Neural progenitor cell (in vitro differentiated cells): ENCODE results near the gene OR8D2. TPM values are rescaled to one million over a fixed set of nuclear protein-coding genes. Genes with fewer than 3 reads are reported as not detected.

ENCODE experiments used
- DNase-seq: peaks from one replicate; pipeline ENCODE4 v3.0.0-alpha.2; 2016; ENCODE audit warnings: low spot score
- H2AFZ ChIP-seq: fragments of 200-600 bp; sonication (generic); replicated peaks from 2 replicates; pipeline ENCODE4 v1.6.1; 2016; ENCODE audit warnings: antibody characterized with exemption
- H3F3A ChIP-seq: fragments of 200-600 bp; sonication (generic); 2 replicates; pipeline ENCODE4 v1.6.1; 2016; ENCODE audit warnings: antibody characterized with exemption, low read depth
- H3K27ac ChIP-seq: fragments of 200-600 bp; sonication (generic); 2 replicates; pipeline ENCODE4 v1.5.1; 2016; ENCODE audit warnings: mild to moderate bottlenecking
- H3K27me3 ChIP-seq: fragments of 200-600 bp; sonication (generic); 2 replicates; pipeline ENCODE4 v1.6.1; 2016; ENCODE audit warnings: mild to moderate bottlenecking, moderate library complexity
- H3K36me3 ChIP-seq: fragments of 200-600 bp; sonication (generic); 2 replicates; pipeline ENCODE4 v1.5.1; 2016
- H3K4me1 ChIP-seq: fragments of 200-600 bp; sonication (generic); 2 replicates; pipeline ENCODE4 v1.6.1; 2016; ENCODE audit warnings: mixed run types
- H3K4me2 ChIP-seq: fragments of 200-600 bp; sonication (generic); 2 replicates; pipeline ENCODE4 v1.6.1; 2016
- H3K4me3 ChIP-seq: fragments of 200-600 bp; sonication (generic); 2 replicates; pipeline ENCODE4 v1.5.1; 2016
- H3K79me2 ChIP-seq: fragments of 200-600 bp; sonication (generic); 2 replicates; pipeline ENCODE4 v1.6.1; 2016; ENCODE audit warnings: low read depth
- H3K9ac ChIP-seq: fragments of 200-600 bp; sonication (generic); 2 replicates; pipeline ENCODE4 v1.6.1; 2016
- H3K9me3 ChIP-seq: fragments of 200-600 bp; sonication (generic); 2 replicates; pipeline ENCODE4 v1.5.1; 2016; ENCODE audit warnings: low read depth
- H4K20me1 ChIP-seq: fragments of 200-600 bp; sonication (generic); 2 replicates; pipeline ENCODE4 v1.6.1; 2016; ENCODE audit warnings: low read depth
- H3K27ac Mint-ChIP-seq: 3 replicates; pipeline ENCODE4 v1.8.0; 2021; ENCODE audit warnings: mixed read lengths
- H3K27me3 Mint-ChIP-seq: 2 replicates; pipeline ENCODE4 v1.8.0; 2022; ENCODE audit warnings: low read depth, mild to moderate bottlenecking, inconsistent platforms, moderate library complexity, mixed read lengths; ENCODE audit not compliant: insufficient read depth
- H3K36me3 Mint-ChIP-seq: 3 replicates; pipeline ENCODE4 v1.8.0; 2021; ENCODE audit warnings: mixed read lengths
- H3K4me1 Mint-ChIP-seq: 3 replicates; pipeline ENCODE4 v1.8.0; 2021; ENCODE audit warnings: mixed read lengths
- H3K4me3 Mint-ChIP-seq: 3 replicates; pipeline ENCODE4 v1.8.0; 2021; ENCODE audit warnings: mild to moderate bottlenecking, moderate library complexity, mixed read lengths
- H3K9me3 Mint-ChIP-seq: 3 replicates; pipeline ENCODE4 v1.8.0; 2020; ENCODE audit warnings: mixed read lengths
- CTCF ChIP-seq: fragments of 200-600 bp; sonication (generic); IDR thresholded peaks from 2 replicates; pipeline ENCODE4 v1.5.1; 2017; ENCODE audit warnings: antibody characterized with exemption, mild to moderate bottlenecking
- EZH2 ChIP-seq: fragments of 200-600 bp; sonication (generic); IDR thresholded peaks from 2 replicates; pipeline ENCODE4 v1.6.1; 2017; ENCODE audit warnings: antibody characterized with exemption, mild to moderate bottlenecking, moderate library complexity
- EZH2phosphoT487 ChIP-seq: fragments of 200-600 bp; sonication (generic); IDR thresholded peaks from 2 replicates; pipeline ENCODE4 v1.6.1; 2017; ENCODE audit warnings: antibody characterized with exemption
- total RNA-seq: library from RNA; depleted of rRNA; stranded (reverse); fragments of >200 nt; gene quantifications from 2 replicates; pipeline ENCODE4 v1.2.3, GENCODE V29; 2015; ENCODE audit warnings: low replicate concordance

OR8D2 gene
- total RNA-seq, 1 donor from 2014 or later: not detected

- no peak for TF ChIP-seq EZH2phosphoT487
- no peak for TF ChIP-seq CTCF
- H3F3A ChIP-seq: no peaks in the 10 kb centered on the region
- H3K4me1 ChIP-seq: no peaks in the 10 kb centered on the region
- no peaks in the 10 kb centered on the region for H3K36me3 ChIP-seq
- no peaks in the 10 kb centered on the region for H3K27me3 ChIP-seq
- no peak overlapping the region for H3K4me2 ChIP-seq
- H3K79me2 ChIP-seq: no peaks in the 10 kb centered on the region
- H3K4me3 ChIP-seq: no peak overlapping the region
- H3K9me3 ChIP-seq: no peaks in the 10 kb centered on the region
- no peak for DNase-seq
- Mint-ChIP-seq H3K4me1 (no peaks in the 10 kb centered on the region), H3K36me3 (no peaks in the 10 kb centered on the region), H3K27me3 (no peaks in the 10 kb centered on the region), H3K27ac (no peak overlapping the region), H3K4me3 (no peak overlapping the region), H3K9me3 (peaks cover 18% of the 10 kb centered on the region)
- no peaks in the 10 kb centered on the region for H4K20me1 ChIP-seq
- no peak overlapping the region for H3K27ac ChIP-seq
- H3K9ac ChIP-seq: no peak overlapping the region
- no peak overlapping the region for H2AFZ ChIP-seq
These were observed 34.2 kb downstream of the OR8D2 start for GRCh38 chr11:124285610-124286344.

DNA sequence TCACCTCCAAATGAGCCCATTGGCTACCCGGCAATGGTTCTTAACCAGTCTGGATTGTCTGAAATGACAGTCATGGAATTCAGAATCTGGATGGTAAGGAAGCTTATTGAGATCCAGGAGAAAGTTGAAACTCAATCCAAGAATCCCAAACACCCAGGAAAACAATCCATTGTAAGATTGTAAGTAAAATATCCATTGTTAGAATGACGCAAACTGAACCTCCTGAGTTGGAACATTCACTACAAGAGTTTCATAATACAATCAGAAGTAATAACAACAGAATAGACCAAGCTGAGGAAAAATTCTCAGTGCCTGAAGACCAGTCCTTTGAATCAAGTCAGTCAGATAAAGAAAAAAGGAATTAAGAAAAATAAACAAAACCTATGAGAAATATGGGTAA, 41.7 kb downstream of the OR8D2 start:
- Histone ChIP-seq H3K27ac (no peak overlapping the region), H3F3A (no peaks in the 10 kb centered on the region), H4K20me1 (no peaks in the 10 kb centered on the region), H3K9me3 (no peaks in the 10 kb centered on the region), H3K4me1 (no peaks in the 10 kb centered on the region), H2AFZ (peak overlapping the region; percentile 66), H3K79me2 (no peaks in the 10 kb centered on the region), H3K4me2 (no peak overlapping the region), H3K36me3 (no peaks in the 10 kb centered on the region), H3K9ac (no peak overlapping the region), H3K27me3 (no peaks in the 10 kb centered on the region), H3K4me3 (no peak overlapping the region)
- Mint-ChIP-seq H3K36me3 (no peaks in the 10 kb centered on the region), H3K9me3 (peaks cover 3% of the 10 kb centered on the region), H3K27me3 (no peaks in the 10 kb centered on the region), H3K4me3 (no peak overlapping the region), H3K4me1 (no peaks in the 10 kb centered on the region), H3K27ac (no peak overlapping the region)
- TF ChIP-seq CTCF (no peak), EZH2phosphoT487 (no peak), EZH2 (no peak)
- no peak for DNase-seq

DNA sequence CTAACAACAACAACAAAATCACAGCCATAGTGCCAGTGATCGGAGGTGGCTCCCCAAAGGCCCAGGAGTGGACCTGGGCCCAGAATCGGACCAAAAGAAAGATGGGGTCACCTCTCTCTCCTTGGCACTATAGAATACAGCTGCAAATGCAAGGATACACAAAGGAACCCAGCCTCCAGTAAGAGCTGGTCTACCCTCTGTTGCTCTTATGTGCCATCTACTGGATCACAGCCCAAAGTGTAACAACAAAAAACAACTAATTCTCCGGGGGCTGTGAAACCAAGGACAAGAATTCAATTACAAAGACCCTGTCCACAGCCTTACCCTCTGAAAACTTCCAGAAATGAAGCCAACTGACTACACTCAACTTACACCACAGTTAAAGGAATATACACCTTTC, 42.2 kb downstream of the OR8D2 start:
- H3K9ac ChIP-seq: no peak overlapping the region
- H3K79me2 ChIP-seq: no peaks in the 10 kb centered on the region
- H3K27me3 Mint-ChIP-seq: no peaks in the 10 kb centered on the region
- no peak overlapping the region for H3K27ac ChIP-seq
- H3K36me3 Mint-ChIP-seq: no peaks in the 10 kb centered on the region
- DNase-seq: peak; percentile 54
- no peak for TF ChIP-seq EZH2
- TF ChIP-seq CTCF: peak; percentile 55
- no peaks in the 10 kb centered on the region for H3K4me1 Mint-ChIP-seq
- H4K20me1 ChIP-seq: no peaks in the 10 kb centered on the region
- no peak overlapping the region for H3K4me2 ChIP-seq
- H3K27ac Mint-ChIP-seq: no peak overlapping the region
- no peak overlapping the region for H3K4me3 Mint-ChIP-seq
- H3F3A ChIP-seq: no peaks in the 10 kb centered on the region
- H3K36me3 ChIP-seq: no peaks in the 10 kb centered on the region
- no peaks in the 10 kb centered on the region for H3K9me3 ChIP-seq
- no peaks in the 10 kb centered on the region for H3K4me1 ChIP-seq
- H2AFZ ChIP-seq: peak overlapping the region; percentile 66
- no peaks in the 10 kb centered on the region for H3K27me3 ChIP-seq
- H3K4me3 ChIP-seq: no peak overlapping the region
- H3K9me3 Mint-ChIP-seq: peaks cover 2% of the 10 kb centered on the region
